AG04449 (cell line): ENCODE measurements around the gene RBMS3.
"Not testable (repeated sequence)": the region's sequence is repeated elsewhere in the genome, so short reads cannot be mapped to it uniquely, and the experiment has no call there.

Experiments
- CTCF ChIA-PET: fragments of 350-600 bp; formaldehyde crosslinking; extraction: SDS; loops from one replicate; lab custom pipeline; 2021; ENCODE audit warnings: antibody characterized with exemption; lab: Yijun Ruan, JAX
- POLR2A ChIA-PET: fragments of 400-600, 350-600 bp; formaldehyde crosslinking; extraction: SDS; loops from one replicate; lab custom pipeline; 2020; ENCODE audit warnings: antibody characterized with exemption, inconsistent platforms; lab: Yijun Ruan, JAX
- DNase-seq: peaks from one replicate; pipeline ENCODE4 v3.0.0-alpha.2; 2010; ENCODE audit warnings: low read depth, low spot score
- H3K4me3 ChIP-seq: 2 replicates; pipeline ENCODE4 v1.5.1; 2011; ENCODE audit warnings: low read depth, mild to moderate bottlenecking, control low read depth, low read length
- TF ChIP-seq, protein P1 (sequence below): IDR thresholded peaks from one replicate; pipeline ENCODE4 v1.5.1; 2011; ENCODE audit warnings: mild to moderate bottlenecking, moderate library complexity, low read length, control low read depth, inconsistent platforms; ENCODE audit not compliant: insufficient read depth; ENCODE audit errors: missing control alignments

The RBMS3 gene

DNA sequence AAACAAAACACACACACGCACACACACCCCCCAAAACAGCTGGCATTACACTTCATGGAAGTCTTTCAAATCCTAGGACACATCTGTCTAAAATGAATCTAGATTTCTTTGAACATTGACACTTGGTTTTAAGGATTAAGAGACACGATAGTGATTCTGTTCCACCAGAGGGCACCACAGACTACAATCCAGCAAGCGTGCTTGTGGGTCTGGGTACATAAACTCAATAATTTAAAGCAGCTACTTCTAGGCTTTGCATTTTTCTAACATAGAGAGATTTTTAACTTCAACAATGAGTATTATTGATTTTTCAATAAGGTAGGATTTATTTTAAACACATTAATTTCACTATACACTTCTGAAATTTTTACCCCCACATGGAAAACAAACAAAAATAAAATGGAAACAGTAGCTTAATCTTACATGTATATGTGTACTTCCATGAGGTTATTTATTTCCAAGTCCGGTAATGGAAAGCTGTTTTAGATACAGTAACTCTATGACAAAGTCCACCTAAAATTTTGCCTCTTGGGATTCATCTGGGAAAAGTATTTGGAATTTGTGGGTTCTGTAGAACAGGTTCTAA is 761.5 kb downstream of the RBMS3 start:
- DNase-seq: peak; percentile 19
- ChIA-PET POLR2A (no interaction called here), CTCF (interaction anchor here (0.6 to 6.8 kb wide), 58 partner anchors 10 to 931 kb away, joined by 3 to 124 read pairs (median 4); partner anchors contain the start of gene TGFBR2)
- TF ChIP-seq, protein P1, sequence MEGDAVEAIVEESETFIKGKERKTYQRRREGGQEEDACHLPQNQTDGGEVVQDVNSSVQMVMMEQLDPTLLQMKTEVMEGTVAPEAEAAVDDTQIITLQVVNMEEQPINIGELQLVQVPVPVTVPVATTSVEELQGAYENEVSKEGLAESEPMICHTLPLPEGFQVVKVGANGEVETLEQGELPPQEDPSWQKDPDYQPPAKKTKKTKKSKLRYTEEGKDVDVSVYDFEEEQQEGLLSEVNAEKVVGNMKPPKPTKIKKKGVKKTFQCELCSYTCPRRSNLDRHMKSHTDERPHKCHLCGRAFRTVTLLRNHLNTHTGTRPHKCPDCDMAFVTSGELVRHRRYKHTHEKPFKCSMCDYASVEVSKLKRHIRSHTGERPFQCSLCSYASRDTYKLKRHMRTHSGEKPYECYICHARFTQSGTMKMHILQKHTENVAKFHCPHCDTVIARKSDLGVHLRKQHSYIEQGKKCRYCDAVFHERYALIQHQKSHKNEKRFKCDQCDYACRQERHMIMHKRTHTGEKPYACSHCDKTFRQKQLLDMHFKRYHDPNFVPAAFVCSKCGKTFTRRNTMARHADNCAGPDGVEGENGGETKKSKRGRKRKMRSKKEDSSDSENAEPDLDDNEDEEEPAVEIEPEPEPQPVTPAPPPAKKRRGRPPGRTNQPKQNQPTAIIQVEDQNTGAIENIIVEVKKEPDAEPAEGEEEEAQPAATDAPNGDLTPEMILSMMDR: peak; percentile 44
- H3K4me3 ChIP-seq: no peak overlapping the region

DNA sequence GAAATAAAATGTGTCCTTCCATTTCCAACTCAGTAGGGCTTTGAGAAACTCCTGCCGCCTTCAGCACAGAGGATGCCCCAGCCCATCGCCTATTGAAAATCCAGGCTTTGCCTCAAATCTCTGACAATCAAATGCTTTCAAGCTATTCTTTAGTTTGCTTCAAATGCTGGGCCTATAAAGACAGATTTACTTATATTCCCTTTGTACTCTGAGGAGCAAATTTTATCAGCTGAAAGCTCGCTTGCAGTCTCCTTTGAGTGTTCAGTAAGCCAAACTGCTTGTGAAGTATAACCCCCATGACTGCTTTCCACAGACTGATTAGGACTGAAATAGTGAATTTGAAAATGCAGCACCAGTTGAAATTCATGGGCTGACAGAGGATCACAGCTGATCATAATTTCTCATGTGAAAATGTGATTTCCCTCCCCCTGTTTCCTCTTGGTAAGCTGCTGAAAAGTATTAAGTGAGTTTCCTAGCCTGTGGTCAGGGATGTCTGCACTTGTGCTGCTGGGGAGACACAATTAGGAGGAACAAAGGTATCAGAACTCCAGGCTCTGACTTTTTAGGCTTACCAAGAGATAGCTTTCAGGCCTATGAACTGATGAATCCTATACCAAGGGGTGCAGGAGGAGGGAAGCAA is 762.2 kb downstream of the RBMS3 start:
- DNase-seq: no peak
- POLR2A ChIA-PET: no interaction called here
- no peak overlapping the region for H3K4me3 ChIP-seq
- CTCF ChIA-PET: interaction anchor here (0.6 to 6.8 kb wide), 58 partner anchors 10 to 930 kb away, joined by 3 to 124 read pairs (median 4); partner anchors contain the start of gene TGFBR2
- TF ChIP-seq, protein P1: no peak

DNA sequence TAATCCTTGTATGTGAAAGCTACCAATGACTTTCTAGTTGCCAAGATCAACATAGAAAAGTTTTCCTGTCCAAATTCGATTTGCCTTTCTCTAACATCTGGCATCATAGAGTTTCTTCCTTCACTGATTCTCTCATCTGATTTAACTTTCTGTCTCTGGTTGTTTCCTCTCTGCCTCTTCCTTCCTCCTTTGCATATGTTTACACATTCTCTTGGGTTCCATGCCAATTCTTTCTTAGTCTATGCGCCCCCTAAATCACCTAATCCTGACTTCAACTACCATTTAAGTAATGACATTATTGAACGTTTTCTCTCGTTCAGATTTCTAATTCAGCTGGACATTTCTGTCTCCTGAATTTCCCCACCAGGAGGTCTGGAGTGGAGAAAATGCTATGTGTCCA is 763.6 kb downstream of the RBMS3 start:
- TF ChIP-seq, protein P1: no peak
- POLR2A ChIA-PET: no interaction called here
- no peak overlapping the region for H3K4me3 ChIP-seq
- no peak for DNase-seq
- CTCF ChIA-PET: interaction anchor here (1.2 to 6.8 kb wide), 3 partner anchors 153 to 707 kb away, joined by 3 to 124 read pairs (median 6); no protein-coding TSS in a partner anchor

DNA sequence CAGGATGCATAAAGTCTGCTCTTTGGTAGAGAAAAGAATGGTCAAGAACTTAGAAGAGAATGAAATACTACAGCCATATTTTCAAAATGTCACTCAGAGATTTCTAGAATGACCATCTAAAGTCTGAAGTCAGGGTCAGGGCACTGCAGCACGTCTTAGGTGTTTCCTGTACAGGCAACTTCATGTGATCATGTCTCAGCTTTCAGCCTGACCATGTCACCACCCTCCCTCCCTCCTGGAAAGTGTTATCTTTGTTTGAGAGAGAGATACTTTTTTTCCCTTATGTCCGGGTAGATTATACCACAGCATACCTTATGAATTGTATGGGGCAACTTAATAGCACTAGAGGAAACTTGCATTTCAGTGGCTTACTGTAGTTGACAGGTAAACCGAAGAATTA is 767.6 kb downstream of the RBMS3 start:
- TF ChIP-seq, protein P1: no peak
- DNase-seq: no peak
- POLR2A ChIA-PET: no interaction called here
- no peak overlapping the region for H3K4me3 ChIP-seq
- CTCF ChIA-PET: interaction anchor here (0.7 to 1.9 kb wide), 6 partner anchors 10 to 700 kb away, joined by 3 to 8 read pairs (median 3); no protein-coding TSS in a partner anchor

DNA sequence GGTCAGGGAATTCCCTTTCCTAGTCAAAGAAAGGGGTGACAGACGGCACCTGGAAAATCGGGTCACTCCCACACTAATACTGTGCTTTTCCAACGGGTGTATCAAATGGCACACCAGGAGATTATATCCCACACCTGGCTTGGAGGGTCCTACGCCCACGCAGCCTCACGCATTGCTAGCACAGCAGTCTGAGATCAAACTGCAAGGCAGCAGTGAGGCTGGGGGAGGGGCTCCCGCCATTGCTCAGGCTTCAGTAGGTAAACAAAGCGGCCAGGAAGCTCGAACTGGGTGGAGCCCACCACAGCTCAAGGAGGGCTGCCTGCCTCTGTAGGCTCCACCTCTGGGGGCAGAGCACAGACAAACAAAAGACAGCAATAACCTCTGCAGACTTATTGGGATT is 769.2 kb downstream of the RBMS3 start:
- CTCF ChIA-PET: interaction anchor here (1.0 kb wide), 1 partner anchor 699 kb away, joined by 3 read pairs; no protein-coding TSS in a partner anchor
- POLR2A ChIA-PET, H3K4me3 ChIP-seq, DNase-seq: not testable (repeated sequence)

DNA sequence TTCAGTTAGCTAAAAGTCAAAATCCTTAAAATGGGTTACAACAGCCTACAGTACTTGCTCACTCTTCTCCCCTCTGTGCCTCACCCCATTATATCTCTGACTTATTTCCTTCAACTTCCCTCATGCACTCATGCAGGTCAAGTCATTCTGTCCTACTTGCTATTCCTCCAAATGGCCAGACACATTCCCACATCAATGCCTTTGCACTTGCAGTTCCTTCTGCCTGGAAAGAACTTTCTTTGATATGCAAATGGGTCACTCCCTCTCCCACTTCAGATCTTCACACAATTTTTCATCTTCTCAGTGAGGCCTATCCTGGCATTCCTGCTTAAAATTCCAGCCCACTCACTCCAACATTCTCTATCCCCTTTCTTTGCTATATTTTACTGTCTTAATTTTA is 778.4 kb downstream of the RBMS3 start:
- ChIA-PET CTCF (no interaction called here), POLR2A (no interaction called here)
- H3K4me3 ChIP-seq: no peak overlapping the region
- TF ChIP-seq, protein P1: no peak
- no peak for DNase-seq
